HepG2 (cell line): ENCODE results near the gene DDX24. TPM values are rescaled to one million over a fixed set of nuclear protein-coding genes. Genes with fewer than 3 reads are reported as not detected.

ENCODE experiments used
- BATF2 ChIP-seq: sonication (generic); formaldehyde crosslinking; IDR thresholded peaks from 2 replicates; pipeline ENCODE4 v1.8.0; 2022; ENCODE audit warnings: mild to moderate bottlenecking, missing genetic modification reagents, moderate library complexity
- CREB1 ChIP-seq, 2 experiments: fragments of 450-650 bp in 1 of 2; IDR thresholded peaks; 2 replicates each; pipeline ENCODE4 v1.6.1; 2016 to 2017; ENCODE audit warnings: control low read depth in 1 of 2, mild to moderate bottlenecking in 1 of 2, missing compliant biosample characterization in 1 of 2, missing genetic modification characterization in 1 of 2
- EP300 ChIP-seq, 3 experiments: sonication (generic) in 1 of 3; formaldehyde crosslinking in 1 of 3; IDR thresholded peaks; 2 replicates each; pipeline versions ENCODE4 v1.5.1 to v1.6.1; 2011 to 2020; ENCODE audit warnings: low read depth in 2 of 3, low read length in 2 of 3, borderline replicate concordance in 1 of 3, improper control_type of control experiment in 1 of 3, mild to moderate bottlenecking in 1 of 3, missing genetic modification reagents in 1 of 3, moderate library complexity in 1 of 3
- EZH2 ChIP-seq: conservative IDR thresholded peaks from 2 replicates; pipeline ENCODE4 v1.6.1; 2012; ENCODE audit warnings: mild to moderate bottlenecking, low read depth, low read length, moderate library complexity
- FOXO1 ChIP-seq: sonication (generic); formaldehyde crosslinking; IDR thresholded peaks from 2 replicates; pipeline ENCODE4 v1.4.0; 2020; ENCODE audit warnings: missing genetic modification reagents
- HDAC1 ChIP-seq: sonication (generic); formaldehyde crosslinking; IDR thresholded peaks from 2 replicates; pipeline ENCODE4 v1.5.1; 2020; ENCODE audit warnings: mild to moderate bottlenecking, missing genetic modification reagents
- IKZF5 ChIP-seq: IDR thresholded peaks from 2 replicates; pipeline ENCODE4 v1.6.1; 2018; ENCODE audit warnings: missing genetic modification reagents, mild to moderate bottlenecking, missing compliant biosample characterization
- IRF1 ChIP-seq: sonication (generic); formaldehyde crosslinking; IDR thresholded peaks from 2 replicates; pipeline ENCODE4 v1.4.0; 2020; ENCODE audit warnings: low read depth, mild to moderate bottlenecking, missing genetic modification reagents
- KMT2B ChIP-seq: IDR thresholded peaks from 2 replicates; pipeline ENCODE4 v1.6.1; 2016; ENCODE audit warnings: missing genetic modification reagents, missing compliant biosample characterization
- NAIF1 ChIP-seq: sonication (generic); formaldehyde crosslinking; IDR thresholded peaks from 2 replicates; pipeline ENCODE4 v1.5.0; 2020; ENCODE audit warnings: mild to moderate bottlenecking, missing genetic modification reagents, borderline replicate concordance
- PHF21A ChIP-seq: sonication (generic); formaldehyde crosslinking; IDR thresholded peaks from 2 replicates; pipeline ENCODE4 v1.5.0; 2020; ENCODE audit warnings: mild to moderate bottlenecking, missing genetic modification reagents
- PRDM4 ChIP-seq: sonication (generic); formaldehyde crosslinking; IDR thresholded peaks from 2 replicates; pipeline ENCODE4 v1.9.0; 2021; ENCODE audit warnings: missing genetic modification reagents, borderline replicate concordance
- RERE ChIP-seq: IDR thresholded peaks from 2 replicates; pipeline ENCODE4 v1.6.1; 2016; ENCODE audit warnings: low read depth, missing genetic modification reagents, missing compliant biosample characterization
- ZNF33A ChIP-seq: sonication (generic); formaldehyde crosslinking; IDR thresholded peaks from 2 replicates; pipeline ENCODE4 v1.5.1; 2020; ENCODE audit warnings: missing genetic modification reagents, mild to moderate bottlenecking, moderate library complexity, borderline replicate concordance
- ZNF382 ChIP-seq: sonication (generic); formaldehyde crosslinking; IDR thresholded peaks from 2 replicates; pipeline ENCODE4 v1.5.0; 2020; ENCODE audit warnings: missing genetic modification reagents, mild to moderate bottlenecking, borderline replicate concordance
- ZNF441 ChIP-seq: sonication (generic); formaldehyde crosslinking; IDR thresholded peaks from 2 replicates; pipeline ENCODE4 v1.7.0; 2021; ENCODE audit warnings: missing genetic modification reagents, borderline replicate concordance
- polyA plus RNA-seq, 8 experiments: library from polyadenylated mRNA; depleted of rRNA in 3 of 8; stranded (reverse) in 7 of 8; unstranded in 1 of 8; fragments of >200 nt; fragmentation: Illumina TruSeq in 4 of 8; extraction: Trizol in 4 of 8; gene quantifications; 2 replicates each; pipeline versions ENCODE4 v1.2.1 to v1.2.3, GENCODE V29; 2011 to 2016; ENCODE audit warnings: low read depth in 4 of 8, missing spikeins in 1 of 8, mixed read lengths in 1 of 8; ENCODE audit not compliant: insufficient read depth in 1 of 8
- total RNA-seq, 5 experiments: library from RNA; depleted of rRNA; stranded (reverse); fragments of >200 nt; fragmentation: Illumina TruSeq; extraction: Trizol; gene quantifications; 2 replicates each; pipeline ENCODE4 v1.2.3, GENCODE V29; 2016; ENCODE audit warnings: low read depth in 1 of 5

DDX24 gene
- total and polyA plus RNA-seq, 2 of the 13 experiments (the other 11 are each of a cell fraction or from before 2014, with no cell fraction given): 67.3 to 149 TPM

GRCh38 chr14:94080621-94081385, at the start of gene DDX24, which contains the start of gene IFI27L1 (continued):
- TF ChIP-seq RERE (CRISPR knock-in tag): no peak
- peak; percentile 53; the same call in 1 of the 2 replicates for TF ChIP-seq BATF2 (CRISPR knock-in tag)
- no peak for TF ChIP-seq ZNF382 (CRISPR knock-in tag)
- no peak for TF ChIP-seq ZNF33A
- TF ChIP-seq FOXO1 (CRISPR knock-in tag): peak; percentile 47; the same call in 1 of the 2 replicates
- peak; percentile 26; the same call in 1 of the 2 replicates for TF ChIP-seq CREB1 (IDR thresholded peaks at IDR 0.05)
- TF ChIP-seq CREB1 (CRISPR knock-in tag; IDR thresholded peaks at IDR 0.05): peak; percentile 39
- no peak for TF ChIP-seq NAIF1 (CRISPR knock-in tag)
- TF ChIP-seq HDAC1 (CRISPR knock-in tag): no peak; the same call in none of the 2 replicates
- TF ChIP-seq IRF1 (CRISPR knock-in tag): 0 out of 2 replicates have a peak, but pooled peaks have one; percentile 12
- 0 out of 2 replicates have a peak, but pooled peaks have one; percentile 9 for TF ChIP-seq ZNF441
- no peak for TF ChIP-seq EZH2
- no peak for TF ChIP-seq EP300 (IDR thresholded peaks at IDR 0.05; ENCODE audit: low read depth in 2 of 2, low read length in 2 of 2)
- no peak for TF ChIP-seq EP300 (CRISPR knock-in tag; IDR thresholded peaks at IDR 0.05; ENCODE audit: borderline replicate concordance)
- no peak for TF ChIP-seq IKZF5 (CRISPR knock-in tag)
- TF ChIP-seq KMT2B (CRISPR knock-in tag): peak; percentile 94
- TF ChIP-seq PHF21A (CRISPR knock-in tag): 0 out of 2 replicates have a peak, but pooled peaks have one; percentile 58
- no peak for TF ChIP-seq PRDM4 (CRISPR knock-in tag)
